ENCODE data around the gene ASB14.

The ASB14 gene

DNA sequence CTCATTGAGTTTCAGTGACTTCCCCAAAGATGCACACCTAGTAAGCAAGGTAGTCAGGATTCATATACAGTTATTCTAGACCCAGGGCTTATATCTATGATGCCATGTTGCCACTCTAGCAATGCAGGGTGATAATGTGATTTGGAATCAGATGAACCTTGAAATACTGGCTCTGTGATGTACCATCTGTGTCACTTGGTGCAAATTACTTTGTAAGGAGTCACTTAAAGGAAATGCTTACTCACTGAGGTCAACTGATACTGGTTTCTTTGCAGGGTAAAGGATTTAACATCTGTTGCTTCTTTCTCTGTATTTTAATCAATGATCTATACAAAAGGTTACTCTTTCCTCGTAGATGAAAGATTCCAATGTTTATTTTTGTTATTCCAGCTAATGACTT lies 10.8 kb downstream of the ASB14 start:
- H3K27ac ChIP-seq, result no peak overlapping the region
- no peak for DNase-seq (ENCODE audit: low spot score)
- TF ChIP-seq, protein P1, sequence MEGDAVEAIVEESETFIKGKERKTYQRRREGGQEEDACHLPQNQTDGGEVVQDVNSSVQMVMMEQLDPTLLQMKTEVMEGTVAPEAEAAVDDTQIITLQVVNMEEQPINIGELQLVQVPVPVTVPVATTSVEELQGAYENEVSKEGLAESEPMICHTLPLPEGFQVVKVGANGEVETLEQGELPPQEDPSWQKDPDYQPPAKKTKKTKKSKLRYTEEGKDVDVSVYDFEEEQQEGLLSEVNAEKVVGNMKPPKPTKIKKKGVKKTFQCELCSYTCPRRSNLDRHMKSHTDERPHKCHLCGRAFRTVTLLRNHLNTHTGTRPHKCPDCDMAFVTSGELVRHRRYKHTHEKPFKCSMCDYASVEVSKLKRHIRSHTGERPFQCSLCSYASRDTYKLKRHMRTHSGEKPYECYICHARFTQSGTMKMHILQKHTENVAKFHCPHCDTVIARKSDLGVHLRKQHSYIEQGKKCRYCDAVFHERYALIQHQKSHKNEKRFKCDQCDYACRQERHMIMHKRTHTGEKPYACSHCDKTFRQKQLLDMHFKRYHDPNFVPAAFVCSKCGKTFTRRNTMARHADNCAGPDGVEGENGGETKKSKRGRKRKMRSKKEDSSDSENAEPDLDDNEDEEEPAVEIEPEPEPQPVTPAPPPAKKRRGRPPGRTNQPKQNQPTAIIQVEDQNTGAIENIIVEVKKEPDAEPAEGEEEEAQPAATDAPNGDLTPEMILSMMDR (conservative IDR thresholded peaks at IDR 0.05; ENCODE audit: low read depth), result no peak
- POLR2A ChIA-PET (ENCODE audit: low non-redundant PET), result no interaction called here
- CTCF ChIA-PET, result no interaction called here

DNA sequence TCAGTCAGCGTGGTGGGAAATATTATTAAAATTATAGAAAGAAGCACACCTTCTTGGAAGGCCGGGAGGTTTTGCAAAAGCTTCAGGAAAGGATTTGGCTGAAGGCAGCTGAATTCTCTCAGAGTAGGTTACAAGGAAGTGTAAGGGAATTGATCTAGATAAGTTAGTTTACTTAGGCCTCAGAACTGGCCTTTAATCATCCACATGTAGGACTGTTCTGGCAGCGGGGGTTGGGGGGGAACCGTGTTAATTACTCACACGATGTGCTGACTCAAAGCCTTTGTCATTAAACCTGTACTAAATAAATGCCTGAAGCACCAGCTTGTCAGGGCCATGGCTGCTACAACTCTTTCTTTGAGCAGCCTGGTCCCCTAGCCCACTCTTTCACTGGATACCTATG lies 12.8 kb downstream of the ASB14 start:
- POLR2A ChIA-PET (ENCODE audit: low non-redundant PET), result no interaction called here
- TF ChIP-seq, protein P1 (conservative IDR thresholded peaks at IDR 0.05; ENCODE audit: low read depth), result no peak
- no peak for DNase-seq (ENCODE audit: low spot score)
- CTCF ChIA-PET, result interaction anchor here (0.6 kb wide), 1 partner anchor 322 kb away, joined by 9 read pairs; no protein-coding TSS in a partner anchor
- no peak overlapping the region for H3K27ac ChIP-seq

DNA sequence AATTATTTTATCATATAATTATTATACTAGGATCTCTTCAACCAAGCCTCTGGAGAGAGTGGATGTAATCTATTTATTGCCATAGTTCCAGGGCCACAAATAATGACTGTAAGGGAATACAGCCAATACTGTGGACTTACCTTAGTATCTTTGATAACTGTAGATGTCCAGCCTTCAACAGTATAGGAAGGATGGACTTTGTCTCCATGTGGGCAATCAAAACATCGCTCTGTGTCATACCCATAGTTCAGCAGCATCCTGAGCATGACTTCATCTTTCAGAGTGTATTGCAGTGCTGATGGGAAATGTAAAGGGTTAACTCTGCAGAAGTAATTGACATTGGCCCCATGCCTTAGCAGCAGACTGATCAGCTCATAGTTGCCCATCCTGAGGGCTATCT lies 14.2 kb downstream of the ASB14 start:
- TF ChIP-seq, protein P1 (conservative IDR thresholded peaks at IDR 0.05; ENCODE audit: low read depth), result no peak
- POLR2A ChIA-PET (ENCODE audit: low non-redundant PET), result no interaction called here
- CTCF ChIA-PET, result no interaction called here
- DNase-seq (ENCODE audit: low spot score), result no peak
- no peak overlapping the region for H3K27ac ChIP-seq

DNA sequence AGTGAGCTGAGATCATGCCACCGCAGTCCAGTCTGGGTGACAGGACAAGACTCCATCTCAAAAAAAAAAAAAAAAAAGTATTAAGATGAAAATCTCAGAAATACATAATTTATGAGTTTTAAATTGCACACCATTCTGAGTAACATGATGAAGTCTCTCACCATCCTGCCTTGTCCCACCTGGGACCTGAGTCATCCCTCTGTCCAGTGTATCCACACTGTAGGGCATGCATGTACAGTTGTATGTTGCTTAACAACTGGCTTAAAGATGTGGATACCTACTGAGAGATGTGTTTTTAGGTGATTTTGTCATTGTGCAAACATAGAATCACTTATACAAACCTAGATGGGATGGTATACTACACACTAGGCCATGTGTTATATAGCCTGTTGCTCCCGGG lies 17.1 kb downstream of the ASB14 start:
- TF ChIP-seq, protein P1 (conservative IDR thresholded peaks at IDR 0.05; ENCODE audit: low read depth), result no peak
- DNase-seq (ENCODE audit: low spot score), result no peak
- no peak overlapping the region for H3K27ac ChIP-seq
- ChIA-PET CTCF (no interaction called here), POLR2A (ENCODE audit: low non-redundant PET) (no interaction called here)

DNA sequence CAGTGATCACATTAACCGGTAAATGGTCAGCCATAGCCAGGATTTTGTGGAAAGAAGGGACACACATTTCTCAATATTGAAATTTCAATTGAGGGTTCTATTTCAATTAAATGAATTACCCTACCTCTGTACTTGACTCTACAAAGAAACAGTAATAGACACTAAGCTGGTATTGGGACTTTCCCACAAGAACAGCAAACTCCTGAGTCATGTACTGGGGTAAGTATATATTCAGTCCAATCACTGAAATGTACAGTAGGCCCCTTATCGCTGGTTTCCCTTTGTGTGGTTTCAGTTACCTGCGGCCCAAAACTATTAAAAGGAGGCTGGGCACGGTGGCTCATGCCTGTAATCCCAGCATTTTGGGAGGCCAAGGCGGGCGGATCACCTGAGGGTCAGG lies 17.6 kb downstream of the ASB14 start:
- H3K27ac ChIP-seq, result no peak overlapping the region
- CTCF ChIA-PET, result no interaction called here
- TF ChIP-seq, protein P1 (conservative IDR thresholded peaks at IDR 0.05; ENCODE audit: low read depth), result no peak
- POLR2A ChIA-PET (ENCODE audit: low non-redundant PET), result no interaction called here
- no peak for DNase-seq (ENCODE audit: low spot score)

DNA sequence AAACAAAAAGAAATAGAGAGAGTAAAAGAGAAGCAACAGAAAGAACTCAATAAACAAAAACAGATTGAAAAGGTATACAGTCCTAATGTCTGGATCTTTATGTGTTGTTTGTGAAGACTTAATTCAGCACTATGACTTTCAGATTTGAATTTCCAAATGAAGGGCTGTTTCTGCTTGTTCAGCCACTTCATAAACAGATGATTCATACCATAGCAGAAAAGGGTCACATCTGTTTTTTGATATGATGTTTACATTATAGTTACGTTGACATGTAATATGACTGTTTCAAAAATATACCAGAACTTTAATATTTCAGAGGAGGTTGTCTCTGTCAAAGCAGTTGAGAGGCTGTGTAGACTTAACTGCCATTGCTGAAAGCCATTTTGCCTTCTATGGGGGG lies 24.1 kb downstream of the ASB14 start:
- no peak for DNase-seq (ENCODE audit: low spot score)
- ChIA-PET CTCF (interaction anchor here (0.6 kb wide), 1 partner anchor 614 kb away, joined by 5 read pairs; no protein-coding TSS in a partner anchor), POLR2A (ENCODE audit: low non-redundant PET) (no interaction called here)
- TF ChIP-seq, protein P1 (conservative IDR thresholded peaks at IDR 0.05; ENCODE audit: low read depth), result no peak
- H3K27ac ChIP-seq, result no peak overlapping the region

DNA sequence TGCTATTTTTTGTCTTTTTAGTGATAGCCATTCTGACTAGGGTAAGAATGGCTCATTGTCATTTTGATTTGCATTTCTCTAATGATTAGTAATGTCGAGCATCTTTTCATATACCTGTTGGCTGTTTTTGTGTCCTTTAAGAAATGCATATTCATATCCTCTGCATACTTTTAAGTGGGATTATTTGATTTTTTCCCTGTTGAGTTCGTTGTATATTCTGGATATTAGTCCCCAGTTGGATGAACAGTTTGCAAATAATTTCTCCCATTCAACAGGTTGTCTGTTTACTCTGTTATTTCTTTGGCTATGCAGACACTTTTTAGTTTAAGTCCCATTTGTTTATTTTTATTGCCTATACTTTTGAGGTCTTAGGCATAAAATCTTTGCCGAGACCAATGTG lies 30.6 kb downstream of the ASB14 start:
- ChIA-PET CTCF (no interaction called here), POLR2A (ENCODE audit: low non-redundant PET) (no interaction called here)
- TF ChIP-seq, protein P1 (conservative IDR thresholded peaks at IDR 0.05; ENCODE audit: low read depth), result no peak
- DNase-seq (ENCODE audit: low spot score), result no peak
- no peak overlapping the region for H3K27ac ChIP-seq

Measured in RWPE1 (cell line).